Measurements from ENCODE around the gene ADSS1.

The ADSS1 gene

DNA sequence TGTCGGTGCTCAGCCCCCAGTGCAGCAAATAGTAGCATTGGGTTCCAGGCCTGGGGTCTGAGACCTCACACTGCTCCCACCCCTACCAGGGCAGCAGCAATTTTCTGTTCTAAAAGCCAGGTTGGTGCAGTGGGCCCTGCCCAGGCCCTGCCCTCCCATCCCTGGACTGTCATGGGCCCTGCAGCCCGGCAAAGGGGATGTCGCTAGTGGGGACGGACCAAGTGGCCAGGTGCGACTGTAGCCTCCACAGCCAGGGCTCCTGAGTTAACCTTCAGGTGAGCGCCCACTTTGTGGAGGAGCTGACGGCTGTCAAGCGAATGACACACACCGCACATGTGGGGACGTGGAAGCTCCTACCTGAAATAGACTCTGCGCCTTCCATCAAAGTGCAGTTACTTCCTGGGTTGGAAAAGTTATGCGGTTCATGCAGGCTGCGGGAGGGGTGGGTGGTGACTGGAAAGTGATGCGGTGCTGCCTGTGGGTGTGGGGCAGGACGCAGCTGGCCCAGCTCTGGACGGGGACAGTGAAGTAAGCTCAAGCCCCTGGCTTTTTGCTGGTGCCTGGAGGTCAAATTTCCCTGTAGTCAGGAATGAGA lies 33.1 kb upstream of the ADSS1 start:
- peak overlapping the region; percentile 88 for H3K4me3 ChIP-seq (ENCODE audit: low read depth, low read length)
- TF ChIP-seq, protein P1, sequence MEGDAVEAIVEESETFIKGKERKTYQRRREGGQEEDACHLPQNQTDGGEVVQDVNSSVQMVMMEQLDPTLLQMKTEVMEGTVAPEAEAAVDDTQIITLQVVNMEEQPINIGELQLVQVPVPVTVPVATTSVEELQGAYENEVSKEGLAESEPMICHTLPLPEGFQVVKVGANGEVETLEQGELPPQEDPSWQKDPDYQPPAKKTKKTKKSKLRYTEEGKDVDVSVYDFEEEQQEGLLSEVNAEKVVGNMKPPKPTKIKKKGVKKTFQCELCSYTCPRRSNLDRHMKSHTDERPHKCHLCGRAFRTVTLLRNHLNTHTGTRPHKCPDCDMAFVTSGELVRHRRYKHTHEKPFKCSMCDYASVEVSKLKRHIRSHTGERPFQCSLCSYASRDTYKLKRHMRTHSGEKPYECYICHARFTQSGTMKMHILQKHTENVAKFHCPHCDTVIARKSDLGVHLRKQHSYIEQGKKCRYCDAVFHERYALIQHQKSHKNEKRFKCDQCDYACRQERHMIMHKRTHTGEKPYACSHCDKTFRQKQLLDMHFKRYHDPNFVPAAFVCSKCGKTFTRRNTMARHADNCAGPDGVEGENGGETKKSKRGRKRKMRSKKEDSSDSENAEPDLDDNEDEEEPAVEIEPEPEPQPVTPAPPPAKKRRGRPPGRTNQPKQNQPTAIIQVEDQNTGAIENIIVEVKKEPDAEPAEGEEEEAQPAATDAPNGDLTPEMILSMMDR (IDR thresholded peaks at IDR 0.05; ENCODE audit: insufficient read depth, low read length, missing control alignments): no peak
- ChIA-PET CTCF (interaction anchor here (1.2 to 2.4 kb wide), 5 partner anchors 10 to 135 kb away, joined by 4 to 18 read pairs (median 5); no protein-coding TSS in a partner anchor), POLR2A (no interaction called here)
- DNase-seq (ENCODE audit: low read depth, low spot score): no peak

DNA sequence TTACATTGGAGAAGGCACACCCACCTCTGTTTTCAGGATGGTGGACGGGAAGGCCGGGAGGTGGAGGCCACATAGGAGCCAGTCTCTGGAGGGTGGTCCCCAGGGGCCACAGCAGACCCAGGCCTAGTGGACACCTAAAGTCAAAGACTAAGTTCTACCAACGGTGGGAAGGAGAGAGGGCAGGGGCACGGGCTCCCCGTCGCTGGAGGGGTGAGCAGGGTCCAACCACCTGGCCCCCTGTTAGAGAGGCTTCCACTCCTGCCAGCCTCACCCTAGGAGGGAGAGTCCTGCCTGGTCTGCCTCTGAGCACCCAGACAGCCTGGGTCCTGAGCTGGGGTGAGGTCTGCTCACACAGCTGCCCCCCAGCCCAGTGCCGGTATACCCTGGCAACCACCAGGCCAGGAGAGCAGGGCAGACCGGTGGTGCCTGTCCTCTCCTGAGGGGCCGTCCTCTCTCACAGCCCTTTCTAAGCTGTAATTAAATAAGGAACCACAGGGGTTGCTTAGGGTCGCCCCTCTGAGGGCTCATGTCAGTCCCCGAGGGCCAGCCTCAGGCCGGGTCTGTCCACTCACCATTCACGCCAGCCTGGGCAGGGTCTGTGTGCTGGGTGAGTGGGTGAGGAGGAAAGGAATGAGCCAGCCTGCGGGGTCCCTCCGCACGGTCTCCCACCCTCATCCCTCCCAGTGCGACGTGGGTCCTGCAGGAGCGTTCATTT lies 32.3 kb upstream of the ADSS1 start:
- peak overlapping the region; percentile 88 for H3K4me3 ChIP-seq (ENCODE audit: low read depth, low read length)
- ChIA-PET CTCF (interaction anchor here (2.4 kb wide), 1 partner anchor 17 kb away, joined by 18 read pairs; no protein-coding TSS in a partner anchor), POLR2A (no interaction called here)
- DNase-seq (ENCODE audit: low read depth, low spot score): no peak
- TF ChIP-seq, protein P1 (IDR thresholded peaks at IDR 0.05; ENCODE audit: insufficient read depth, low read length, missing control alignments): no peak

DNA sequence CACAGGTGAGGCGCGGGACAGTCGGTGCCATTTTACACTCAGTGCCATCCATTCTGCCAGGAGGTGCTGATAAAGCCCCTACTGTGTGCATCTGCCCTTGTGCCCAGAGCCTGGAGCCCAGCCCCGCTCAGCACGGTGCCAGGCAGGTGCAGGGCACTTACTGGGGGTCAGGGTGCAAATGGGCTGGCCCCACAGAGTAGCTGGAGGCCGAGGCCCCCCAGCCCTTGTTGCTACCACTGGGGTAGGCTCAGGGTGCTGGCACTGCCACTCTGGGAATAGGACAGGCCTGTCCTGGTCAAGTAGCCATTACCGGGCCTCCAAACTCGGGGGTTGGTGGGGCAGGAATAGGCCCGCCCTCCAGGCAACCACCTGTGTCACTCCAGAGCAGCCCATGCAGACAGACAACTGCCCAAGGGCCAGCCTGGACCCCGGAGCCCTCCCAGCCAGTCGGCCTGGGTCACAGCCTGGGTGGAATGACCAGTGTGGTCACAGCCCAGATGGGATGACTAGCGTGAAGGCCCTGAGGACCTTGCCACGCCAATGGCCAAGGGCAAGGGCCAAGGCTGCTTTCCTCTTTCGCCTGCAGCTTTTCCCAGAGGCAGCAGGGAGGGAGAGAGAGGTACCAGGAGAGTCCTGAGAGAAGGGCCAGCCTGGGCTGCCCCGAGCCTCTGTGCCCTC lies 31.6 kb upstream of the ADSS1 start:
- ChIA-PET POLR2A (no interaction called here), CTCF (no interaction called here)
- TF ChIP-seq, protein P1 (IDR thresholded peaks at IDR 0.05; ENCODE audit: insufficient read depth, low read length, missing control alignments): no peak
- no peak overlapping the region for H3K4me3 ChIP-seq (ENCODE audit: low read depth, low read length)
- DNase-seq (ENCODE audit: low read depth, low spot score): no peak

DNA sequence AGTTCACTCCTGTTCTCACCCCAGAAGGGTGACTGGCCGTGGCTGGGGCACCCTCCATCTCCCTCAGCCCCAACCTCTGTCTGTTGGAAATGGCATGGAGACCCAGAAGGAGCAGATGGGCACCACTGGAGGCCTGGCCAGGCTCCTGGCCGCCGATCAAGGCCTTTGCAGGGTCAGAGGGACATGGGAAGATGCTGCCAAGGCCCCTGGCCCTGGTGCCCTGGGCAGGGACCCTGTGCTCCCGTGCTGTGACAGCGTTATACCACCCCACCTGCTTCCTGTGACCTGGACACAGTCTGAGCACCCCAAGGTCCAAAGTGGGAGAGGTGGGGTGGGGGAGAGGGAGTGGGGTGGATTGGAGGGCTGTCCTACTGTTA lies 31.1 kb upstream of the ADSS1 start:
- TF ChIP-seq, protein P1 (IDR thresholded peaks at IDR 0.05; ENCODE audit: insufficient read depth, low read length, missing control alignments): no peak
- H3K4me3 ChIP-seq (ENCODE audit: low read depth, low read length): no peak overlapping the region
- POLR2A ChIA-PET: no interaction called here
- CTCF ChIA-PET: no interaction called here
- DNase-seq (ENCODE audit: low read depth, low spot score): no peak

DNA sequence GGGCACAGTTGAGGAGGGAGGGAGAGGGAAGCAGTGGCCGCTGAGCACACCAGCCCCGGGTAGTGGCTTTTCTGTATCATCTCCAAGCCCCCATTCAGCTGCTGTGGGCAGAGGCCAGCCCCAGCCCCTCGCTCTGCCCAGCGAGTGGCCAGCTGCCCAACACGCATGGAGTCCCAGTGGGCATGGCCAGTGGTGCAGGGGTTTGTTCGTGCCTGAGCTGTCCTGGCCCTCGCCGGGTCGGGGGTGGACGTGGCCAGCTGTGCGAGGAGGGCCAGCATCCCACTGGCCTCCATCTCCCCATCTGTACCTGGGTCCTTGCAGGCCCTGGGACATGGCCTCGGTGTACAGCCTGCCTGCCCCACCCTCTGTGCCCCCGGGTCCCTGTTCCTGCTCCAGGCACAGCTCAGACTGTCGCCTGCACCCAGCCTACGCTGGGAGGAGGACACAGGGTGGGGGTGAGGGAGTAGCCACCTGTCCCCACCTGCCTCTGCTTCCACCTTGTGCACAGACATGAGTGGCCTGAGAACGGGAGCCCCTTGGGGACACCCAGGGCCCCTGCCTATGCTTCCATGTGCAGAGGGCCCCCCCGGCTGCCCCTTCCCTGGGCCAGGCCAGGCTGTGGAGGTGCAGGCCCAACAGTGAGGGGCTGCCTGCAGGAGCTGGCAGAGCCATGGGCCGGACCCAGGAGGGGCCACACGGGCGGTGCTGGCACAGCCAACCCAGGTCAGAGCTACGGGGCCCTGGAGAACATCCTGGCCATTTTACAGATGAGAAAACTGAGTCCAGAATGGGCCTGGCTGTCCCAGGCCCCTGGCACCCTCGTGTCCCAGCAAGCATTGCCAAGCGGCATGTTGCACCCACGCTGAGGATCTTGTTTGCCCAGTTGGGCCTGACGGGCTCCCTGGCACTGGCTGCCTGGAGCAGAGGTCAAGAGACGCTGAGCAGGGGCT lies 30.3 kb upstream of the ADSS1 start:
- ChIA-PET POLR2A (no interaction called here), CTCF (interaction anchor here (1.3 kb wide), 1 partner anchor 15 kb away, joined by 4 read pairs; no protein-coding TSS in a partner anchor)

More for the DNA sequence above, 30.3 kb upstream of the ADSS1 start:
- no peak overlapping the region for H3K4me3 ChIP-seq (ENCODE audit: low read depth, low read length)
- TF ChIP-seq, protein P1 (IDR thresholded peaks at IDR 0.05; ENCODE audit: insufficient read depth, low read length, missing control alignments): no peak
- no peak for DNase-seq (ENCODE audit: low read depth, low spot score)
